OCI-LY1 (cell line): ENCODE data around the gene PAPSS1.

ENCODE experiments used
- CTCF ChIP-seq: fragments of 200-600 bp; sonication (generic), shearing (Covaris generic); IDR thresholded peaks from 2 replicates; pipeline ENCODE4 v1.5.1; 2017; ENCODE audit warnings: mild to moderate bottlenecking, antibody characterized with exemption, low read length, moderate library complexity, mixed read lengths
- EZH2 ChIP-seq: fragments of 200-600 bp; sonication (generic), shearing (Covaris generic); IDR thresholded peaks from 2 replicates; pipeline ENCODE4 v1.8.0; 2017; ENCODE audit warnings: borderline replicate concordance, mixed run types, mild to moderate bottlenecking, antibody characterized with exemption, low read length, moderate library complexity, mixed read lengths

GRCh38 chr4:107599841-107600240 is 120.2 kb downstream of the PAPSS1 start:
- TF ChIP-seq CTCF: no peak
- no peak for TF ChIP-seq EZH2
